GM20000 (cell line): ENCODE results near the gene PPP1CA.
A peak's percentile ranks its signal among the peaks of the same experiment; 100 is the strongest.

ENCODE experiments used
- DNase-seq: peaks from one replicate; pipeline ENCODE4 v3.0.0; 2012; ENCODE audit warnings: low spot score
- TF ChIP-seq, protein P1 (sequence below): IDR thresholded peaks from 2 replicates; pipeline ENCODE4 v1.5.1; 2012; ENCODE audit warnings: mild to moderate bottlenecking, control low read depth; ENCODE audit errors: extremely low read depth, missing control alignments

Gene PPP1CA

DNA sequence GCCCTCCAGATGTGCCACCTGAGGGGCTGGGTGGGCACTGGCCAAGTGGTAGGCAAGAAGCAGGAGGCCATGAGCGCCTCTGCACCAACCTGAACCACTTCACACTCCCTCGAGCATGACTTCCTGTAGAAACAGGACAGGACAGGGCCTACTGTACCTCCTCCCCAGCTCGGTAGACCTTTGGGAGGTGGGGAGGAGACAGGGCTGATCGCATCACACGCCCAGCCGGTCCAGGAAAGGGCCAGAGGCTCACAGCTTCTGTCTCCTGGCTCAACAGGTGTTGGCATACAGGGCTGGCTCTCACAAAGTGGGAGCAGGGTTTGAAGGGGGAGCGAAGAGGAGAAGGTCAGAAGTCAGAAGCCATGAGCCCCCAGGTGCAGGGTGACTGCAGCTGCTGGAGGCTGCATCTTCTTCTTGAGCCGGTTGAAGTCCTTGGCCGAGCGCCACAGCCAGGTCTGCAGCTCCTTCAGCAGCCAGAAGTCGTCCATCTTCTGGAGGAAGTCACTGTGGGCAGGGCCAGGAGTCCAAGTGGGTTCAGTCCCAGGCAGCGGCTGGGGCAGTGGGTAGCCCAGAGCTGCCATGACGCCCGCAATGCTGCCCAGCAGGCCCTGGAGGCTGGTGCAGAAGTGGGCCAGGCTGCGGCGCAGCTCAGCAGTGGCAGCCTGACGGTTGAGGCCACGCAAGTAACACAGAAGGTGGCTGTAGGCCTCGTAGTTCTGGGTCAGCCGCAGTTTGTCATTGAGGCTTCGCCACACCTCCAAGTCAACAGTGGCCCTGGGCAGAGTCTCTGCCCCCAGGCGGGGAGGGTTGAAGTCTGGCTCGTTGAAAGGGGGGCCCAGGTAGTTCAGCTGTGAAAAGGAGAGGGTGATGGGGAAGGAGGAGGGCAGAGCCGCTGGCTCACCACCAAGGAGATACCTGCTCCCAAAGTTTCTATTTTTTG is 36.6 kb downstream of the PPP1CA start:
- no peak for DNase-seq
- TF ChIP-seq, protein P1, sequence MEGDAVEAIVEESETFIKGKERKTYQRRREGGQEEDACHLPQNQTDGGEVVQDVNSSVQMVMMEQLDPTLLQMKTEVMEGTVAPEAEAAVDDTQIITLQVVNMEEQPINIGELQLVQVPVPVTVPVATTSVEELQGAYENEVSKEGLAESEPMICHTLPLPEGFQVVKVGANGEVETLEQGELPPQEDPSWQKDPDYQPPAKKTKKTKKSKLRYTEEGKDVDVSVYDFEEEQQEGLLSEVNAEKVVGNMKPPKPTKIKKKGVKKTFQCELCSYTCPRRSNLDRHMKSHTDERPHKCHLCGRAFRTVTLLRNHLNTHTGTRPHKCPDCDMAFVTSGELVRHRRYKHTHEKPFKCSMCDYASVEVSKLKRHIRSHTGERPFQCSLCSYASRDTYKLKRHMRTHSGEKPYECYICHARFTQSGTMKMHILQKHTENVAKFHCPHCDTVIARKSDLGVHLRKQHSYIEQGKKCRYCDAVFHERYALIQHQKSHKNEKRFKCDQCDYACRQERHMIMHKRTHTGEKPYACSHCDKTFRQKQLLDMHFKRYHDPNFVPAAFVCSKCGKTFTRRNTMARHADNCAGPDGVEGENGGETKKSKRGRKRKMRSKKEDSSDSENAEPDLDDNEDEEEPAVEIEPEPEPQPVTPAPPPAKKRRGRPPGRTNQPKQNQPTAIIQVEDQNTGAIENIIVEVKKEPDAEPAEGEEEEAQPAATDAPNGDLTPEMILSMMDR = no peak

DNA sequence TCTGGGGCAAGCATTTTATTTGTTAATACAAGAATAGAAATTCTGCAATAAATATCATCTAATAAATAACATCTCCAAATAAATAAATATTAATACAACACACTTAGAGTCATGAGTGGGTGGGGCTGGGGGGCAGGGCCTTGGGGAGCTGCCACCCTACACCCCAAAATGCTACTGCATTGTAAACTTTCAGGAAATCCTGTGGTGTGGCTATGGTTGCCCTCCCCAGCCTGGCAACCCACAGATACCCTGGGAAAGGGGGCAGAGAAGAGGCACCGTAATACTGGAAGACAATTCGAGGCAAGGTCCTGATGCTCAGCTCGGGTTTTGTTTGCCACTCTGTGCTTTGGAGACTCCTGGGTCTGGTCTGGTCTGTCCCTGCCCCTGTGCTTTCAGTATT is 37.5 kb downstream of the PPP1CA start:
- TF ChIP-seq, protein P1 = no peak
- DNase-seq = no peak

GRCh38 chr11:67357831-67358670 is 43.6 kb downstream of the PPP1CA start:
- DNase-seq = no peak
- TF ChIP-seq, protein P1 = no peak

GRCh38 chr11:67356864-67357561 is 44.6 kb downstream of the PPP1CA start:
- DNase-seq = peak; percentile 81
- TF ChIP-seq, protein P1 = peak; percentile 87

GRCh38 chr11:67356387-67356863 is 45.2 kb downstream of the PPP1CA start:
- DNase-seq = no peak
- TF ChIP-seq, protein P1 = no peak

DNA sequence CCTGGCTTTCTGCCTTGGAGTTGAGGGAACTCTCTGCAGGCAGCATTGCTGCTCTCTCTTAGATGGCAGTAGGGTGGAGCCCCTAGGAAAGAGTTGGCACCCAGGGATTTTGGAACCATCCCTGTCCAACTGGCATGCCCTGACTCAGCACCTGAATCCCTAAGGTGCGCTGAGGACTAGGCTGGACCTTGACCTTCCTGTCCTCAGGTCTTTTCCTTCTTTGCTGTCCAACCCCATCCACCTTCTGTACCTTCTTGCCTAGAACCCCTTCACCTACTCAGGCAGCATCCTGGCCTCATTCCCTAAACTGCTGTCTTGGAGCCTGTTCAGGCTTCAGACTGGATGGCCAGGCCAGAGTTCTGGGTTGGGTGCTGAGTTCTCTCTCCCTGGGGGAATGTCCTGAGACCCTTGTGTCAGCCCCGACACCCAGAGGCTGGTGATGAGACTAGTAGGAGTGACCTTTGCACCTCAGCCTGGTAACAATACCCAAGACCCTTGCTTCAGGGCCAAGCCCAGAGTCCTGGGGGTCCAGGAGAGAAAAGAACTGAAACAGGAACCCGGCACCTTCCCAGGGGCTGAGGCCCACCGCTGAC is 45.8 kb downstream of the PPP1CA start:
- TF ChIP-seq, protein P1 = no peak
- DNase-seq = no peak
